NCI-H187 treated with DMSO at 0.1 percent for 48 hours (cell line): ENCODE measurements around the gene CT47B1.
"Not testable (repeated sequence)": the region's sequence is repeated elsewhere in the genome, so short reads cannot be mapped to it uniquely, and the experiment has no call there.

Source experiments
- DNase-seq: peaks from one replicate; lab custom pipeline; 2025; lab: John Stamatoyannopoulos, UW

Gene CT47B1

GRCh38 chrX:120875766-120876165 lies at the start of gene CT47B1:
Gene CT47B1 (minus strand): TSS chrX:120875866. CDS start chrX:120875670, 196 bp downstream.
- DNase-seq, result not testable (repeated sequence)

- DNase-seq, result no peak
Observed at GRCh38 chrX:120874678-120875557, 748 bp downstream of the CT47B1 start.

GRCh38 chrX:120857240-120857639 lies 18.4 kb downstream of the CT47B1 start:
- no peak for DNase-seq

DNA sequence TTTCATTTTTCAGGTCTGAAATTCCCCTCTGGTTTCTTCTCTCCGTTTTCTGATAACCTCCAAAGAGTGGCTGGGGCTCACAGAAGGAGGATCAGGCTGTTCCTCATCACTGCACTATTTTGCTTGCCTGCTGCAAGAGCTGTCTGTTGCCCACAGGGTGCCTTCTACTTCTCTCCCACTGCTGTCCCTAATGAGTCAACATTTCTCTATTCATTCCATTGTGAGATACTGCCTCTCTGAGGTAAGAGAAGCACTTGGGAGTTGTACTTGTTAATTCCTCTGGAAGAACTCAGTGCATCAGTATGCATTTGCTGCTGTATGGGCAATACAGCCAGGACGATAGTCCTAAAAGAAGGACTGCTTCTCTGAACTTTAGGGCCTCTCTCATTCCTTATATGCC lies 34.8 kb downstream of the CT47B1 start:
- no peak for DNase-seq

DNA sequence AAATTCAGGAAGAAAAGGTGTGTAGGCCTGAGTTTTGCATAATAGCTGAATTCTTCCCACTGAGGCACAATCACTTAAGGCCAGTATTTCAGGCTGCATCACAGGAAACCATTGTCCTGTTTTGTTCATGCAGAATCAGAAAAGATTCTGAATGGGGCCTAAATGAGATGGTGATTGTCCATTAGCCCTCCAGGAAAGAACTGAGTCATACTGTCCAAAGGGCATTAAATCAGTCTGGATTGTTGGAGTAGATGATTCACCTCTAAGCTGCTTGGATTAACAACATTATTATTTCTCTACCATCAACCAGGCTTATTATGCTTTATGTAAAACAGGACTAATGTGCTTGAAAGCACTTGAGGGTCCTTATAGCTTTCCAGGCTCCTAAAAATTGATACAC lies 36.2 kb downstream of the CT47B1 start:
- no peak for DNase-seq

DNA sequence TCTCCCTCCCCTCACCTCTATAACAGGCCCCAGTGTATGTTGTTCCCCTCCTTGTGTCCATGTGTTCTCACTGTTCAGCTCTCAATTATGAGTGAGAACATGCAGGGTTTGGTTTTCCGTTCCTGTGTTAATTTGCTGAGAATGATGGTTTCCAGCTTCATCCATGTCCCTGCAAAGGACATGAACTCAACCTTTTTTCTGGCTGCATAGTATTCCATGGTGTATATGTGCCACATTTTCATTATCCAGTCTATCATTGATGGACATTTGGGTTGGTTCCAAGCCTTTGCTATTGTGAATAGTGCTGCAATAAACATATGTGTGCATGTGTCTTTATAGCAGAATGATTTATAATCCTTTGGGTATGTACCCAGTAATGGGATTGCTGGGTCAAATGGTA lies 48.5 kb downstream of the CT47B1 start:
- DNase-seq, result not testable (repeated sequence)

DNA sequence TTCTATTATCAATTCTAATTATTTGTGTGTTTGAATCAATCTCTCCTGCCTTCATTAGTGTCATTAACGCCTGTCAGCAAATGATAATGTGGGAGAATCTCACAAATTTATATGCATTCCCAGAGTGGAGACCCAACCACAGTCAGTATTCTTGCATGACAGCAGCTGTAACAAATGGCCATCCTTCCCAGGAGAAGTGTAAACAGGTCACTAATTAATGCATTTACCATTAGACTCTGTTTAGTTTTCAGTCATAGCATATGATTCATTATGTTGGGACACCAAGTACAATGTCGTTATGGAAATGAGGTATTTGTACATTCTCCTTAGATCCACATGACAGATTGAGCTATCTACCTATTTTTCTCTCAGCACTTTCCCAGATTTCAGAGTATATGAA lies 50.5 kb downstream of the CT47B1 start:
- no peak for DNase-seq

- DNase-seq, result no peak
Observed at GRCh38 chrX:120824021-120824420, 51.6 kb downstream of the CT47B1 start.

- DNase-seq, result no peak
Observed at GRCh38 chrX:120823556-120823955, 52.1 kb downstream of the CT47B1 start.
